ENCODE data around the gene CRAT. TPM values are rescaled to one million over a fixed set of nuclear protein-coding genes. Genes with fewer than 3 reads are reported as not detected.

The CRAT gene
- total and polyA plus RNA-seq, 2 experiments from 2014 or later = 4.6 to 9.9 TPM

- Histone ChIP-seq H3K4me2 (no peak overlapping the region), H3K36me3 (ENCODE audit: insufficient read depth) (no peaks in the 10 kb centered on the region)
- no peaks in the 10 kb centered on the region; the same call in 2 of the 3 replicates for H3K36me3 Mint-ChIP-seq (ENCODE audit: low read depth)
Measured at GRCh38 chr9:129104051-129104450, 6.5 kb downstream of the CRAT start.

More at GRCh38 chr9:129104051-129104450, 6.5 kb downstream of the CRAT start:
- Histone ChIP-seq H3K27ac (ENCODE audit: low read depth) (no peak overlapping the region), H2AFZ (no peak overlapping the region), H4K20me1 (replicated peaks; ENCODE audit: insufficient read depth) (no peaks in the 10 kb centered on the region), H3K79me2 (replicated peaks; ENCODE audit: insufficient read depth) (no peaks in the 10 kb centered on the region), H3F3A (replicated peaks; ENCODE audit: low read depth) (0 out of 2 replicates have a peak, but pooled peaks cover under 1% of the 10 kb centered on the region), H3K9me2 (ENCODE audit: insufficient read depth) (no peaks in the 10 kb centered on the region), H3K27me3 (ENCODE audit: insufficient read depth) (peaks cover 4% of the 10 kb centered on the region), H3K4me3 (no peak overlapping the region), H3K4me1 (ENCODE audit: insufficient read depth) (peaks cover 4% of the 10 kb centered on the region; the same call in 1 of the 2 replicates)
- no peak for TF ChIP-seq ZNF114 (CRISPR knock-in tag; IDR thresholded peaks at IDR 0.05)
- TF ChIP-seq ZNF331 (CRISPR knock-in tag; IDR thresholded peaks at IDR 0.05; ENCODE audit: low read depth) = no peak
- TF ChIP-seq JUNB (IDR thresholded peaks at IDR 0.05; ENCODE audit: unreplicated experiment) = no peak
- TF ChIP-seq ZNF462 (CRISPR knock-in tag; IDR thresholded peaks at IDR 0.05) = no peak
- TF ChIP-seq REST (IDR thresholded peaks at IDR 0.05; ENCODE audit: unreplicated experiment) = no peak
- TF ChIP-seq STAT1 (IDR thresholded peaks at IDR 0.05; ENCODE audit: unreplicated experiment) = no peak
- TF ChIP-seq CTCF (conservative IDR thresholded peaks at IDR 0.05; ENCODE audit: low read depth in 2 of 2) = no peak
- TF ChIP-seq EZH2phosphoT487 (IDR thresholded peaks at IDR 0.05; ENCODE audit: unreplicated experiment) = no peak
- TF ChIP-seq POLR2AphosphoS5 (IDR thresholded peaks at IDR 0.05; ENCODE audit: low read depth) = no peak
- no peak for TF ChIP-seq ETS1 (IDR thresholded peaks at IDR 0.05)
- TF ChIP-seq CREB1 (CRISPR knock-in tag; IDR thresholded peaks at IDR 0.05; ENCODE audit: low read depth) = no peak
- no peak for TF ChIP-seq NANOG (IDR thresholded peaks at IDR 0.05; ENCODE audit: borderline replicate concordance)
- no peak for TF ChIP-seq EZH2 (IDR thresholded peaks at IDR 0.05; ENCODE audit: low read depth, unreplicated experiment)
- DNase-seq (ENCODE audit: low spot score) = no peak
- H3K9me3 Mint-ChIP-seq = no peaks in the 10 kb centered on the region
- peaks cover 6% of the 10 kb centered on the region; the same call in 2 of the 3 replicates for H3K4me1 Mint-ChIP-seq
- H3K4me3 Mint-ChIP-seq = no peak overlapping the region
- ATAC-seq = no peak
- peaks cover 15% of the 10 kb centered on the region for H3K27me3 Mint-ChIP-seq (ENCODE audit: insufficient read depth, low read depth, poor library complexity)
- no peak overlapping the region for H3K27ac Mint-ChIP-seq

Data from GM23338 (cell line).